K562 (cell line): ENCODE results near the gene C1orf74. TPM values are rescaled to one million over a fixed set of nuclear protein-coding genes. Genes with fewer than 3 reads are reported as not detected.

Experiments
- CREB1 ChIP-seq, 2 experiments: sonication (generic) in 1 of 2; formaldehyde crosslinking in 1 of 2; IDR thresholded peaks; 2 replicates each; pipeline versions ENCODE4 v1.6.1 to v1.8.0; 2012 to 2022; ENCODE audit warnings: inconsistent platforms in 1 of 2, mild to moderate bottlenecking in 1 of 2, missing genetic modification reagents in 1 of 2, moderate library complexity in 1 of 2
- IRF2 ChIP-seq: sonication (generic); formaldehyde crosslinking; IDR thresholded peaks from 2 replicates; pipeline ENCODE4 v1.8.1; 2022; ENCODE audit warnings: mild to moderate bottlenecking, missing genetic modification reagents
- KAT8 ChIP-seq: fragments of 450-650 bp; IDR thresholded peaks from 2 replicates; pipeline ENCODE4 v1.6.1; 2016; ENCODE audit warnings: low read depth, mild to moderate bottlenecking
- NFYB ChIP-seq: IDR thresholded peaks from 2 replicates; pipeline ENCODE4 v1.6.1; 2011; ENCODE audit warnings: mild to moderate bottlenecking, moderate library complexity; ENCODE audit not compliant: insufficient read length; ENCODE audit errors: extremely low read depth
- NR1H2 ChIP-seq: sonication (generic); formaldehyde crosslinking; IDR thresholded peaks from 2 replicates; pipeline ENCODE4 v1.4.0; 2020; ENCODE audit warnings: mild to moderate bottlenecking, missing genetic modification reagents
- SOX6 ChIP-seq: fragments of 450-650 bp; IDR thresholded peaks from 2 replicates; pipeline ENCODE4 v1.6.1; 2014; ENCODE audit warnings: mild to moderate bottlenecking
- SPI1 ChIP-seq: IDR thresholded peaks from 2 replicates; pipeline ENCODE4 v1.6.1; 2011; ENCODE audit warnings: low read depth, low read length, control low read depth, borderline replicate concordance
- ZNF197 ChIP-seq: fragments of 200-800 bp; sonication (Bioruptor generic); IDR thresholded peaks from 2 replicates; pipeline ENCODE4 v1.6.1; 2016; ENCODE audit warnings: low read depth, missing genetic modification characterization, missing compliant biosample characterization
- polyA plus RNA-seq, 8 experiments: library from polyadenylated mRNA; depleted of rRNA in 4 of 8; stranded (reverse) in 5 of 8; unstranded in 3 of 8; fragments of >200 nt; fragmentation: Nextera tagmentation in 2 of 8; fragmentation: Illumina TruSeq in 1 of 8; extraction: Ambion mirVana in 2 of 8; extraction: Trizol in 1 of 8; gene quantifications; 2 replicates each; pipeline versions ENCODE4 v1.2.1 to v1.2.3, GENCODE V29; 2011 to 2014; ENCODE audit warnings: inconsistent platforms in 1 of 8, missing spikeins in 1 of 8
- total RNA-seq, 7 experiments: library from RNA; depleted of rRNA in 6 of 7; stranded (reverse); fragments of >200 nt in 6 of 7; fragmentation: Illumina TruSeq in 2 of 7; extraction: Trizol in 2 of 7; gene quantifications; 2 replicates each; pipeline versions ENCODE4 v1.2.1 to v1.2.3, GENCODE V29; 2011 to 2021; ENCODE audit warnings: low replicate concordance in 1 of 7
- TF ChIP-seq, protein P1 (sequence below): fragments of 450-650 bp; IDR thresholded peaks from 2 replicates; pipeline ENCODE4 v1.6.1; 2016; ENCODE audit warnings: mild to moderate bottlenecking
- TF ChIP-seq, protein P2 (sequence below): fragments of 450-650 bp; IDR thresholded peaks from 2 replicates; pipeline ENCODE4 v1.6.1; 2017; ENCODE audit warnings: antibody characterized with exemption
- TF ChIP-seq, protein P3 (sequence below): IDR thresholded peaks from 3 replicates; pipeline ENCODE4 v1.6.1; 2011; ENCODE audit warnings: borderline replicate concordance, mild to moderate bottlenecking; ENCODE audit not compliant: insufficient read length, insufficient read depth
- TF ChIP-seq, protein P4 (sequence below), 2 experiments: fragments of 450-650 bp in 1 of 2; sonication (generic) in 1 of 2; formaldehyde crosslinking; conservative IDR thresholded peaks; 2 replicates each; pipeline versions ENCODE4 v1.4.0 to v1.8.1; 2020 to 2022; ENCODE audit warnings: mild to moderate bottlenecking in 1 of 2, missing genetic modification reagents in 1 of 2
- TF ChIP-seq, protein P5 (sequence below): sonication (generic); formaldehyde crosslinking; IDR thresholded peaks from 2 replicates; pipeline ENCODE4 v1.8.0; 2022; ENCODE audit warnings: mild to moderate bottlenecking, missing genetic modification reagents
- TF ChIP-seq, protein P6 (sequence below), 3 experiments: fragments of 200-800 bp in 1 of 3; fragments of 250-450 bp in 1 of 3; fragments of 450-650 bp in 1 of 3; sonication (Bioruptor Pico) in 1 of 3; sonication (Bioruptor generic) in 1 of 3; formaldehyde crosslinking in 1 of 3; IDR thresholded peaks; 2 replicates each; pipeline versions ENCODE4 v1.6.1 to v1.8.0; 2016 to 2022; ENCODE audit warnings: mild to moderate bottlenecking in 2 of 3, missing genetic modification characterization in 2 of 3, missing compliant biosample characterization in 1 of 3, moderate library complexity in 1 of 3

C1orf74 gene
- total and polyA plus RNA-seq, 9 of the 15 experiments (the other 6 are each of a cell fraction or from before 2014, with no cell fraction given), result 4.0 to 7.6 (median 5.7) TPM

DNA sequence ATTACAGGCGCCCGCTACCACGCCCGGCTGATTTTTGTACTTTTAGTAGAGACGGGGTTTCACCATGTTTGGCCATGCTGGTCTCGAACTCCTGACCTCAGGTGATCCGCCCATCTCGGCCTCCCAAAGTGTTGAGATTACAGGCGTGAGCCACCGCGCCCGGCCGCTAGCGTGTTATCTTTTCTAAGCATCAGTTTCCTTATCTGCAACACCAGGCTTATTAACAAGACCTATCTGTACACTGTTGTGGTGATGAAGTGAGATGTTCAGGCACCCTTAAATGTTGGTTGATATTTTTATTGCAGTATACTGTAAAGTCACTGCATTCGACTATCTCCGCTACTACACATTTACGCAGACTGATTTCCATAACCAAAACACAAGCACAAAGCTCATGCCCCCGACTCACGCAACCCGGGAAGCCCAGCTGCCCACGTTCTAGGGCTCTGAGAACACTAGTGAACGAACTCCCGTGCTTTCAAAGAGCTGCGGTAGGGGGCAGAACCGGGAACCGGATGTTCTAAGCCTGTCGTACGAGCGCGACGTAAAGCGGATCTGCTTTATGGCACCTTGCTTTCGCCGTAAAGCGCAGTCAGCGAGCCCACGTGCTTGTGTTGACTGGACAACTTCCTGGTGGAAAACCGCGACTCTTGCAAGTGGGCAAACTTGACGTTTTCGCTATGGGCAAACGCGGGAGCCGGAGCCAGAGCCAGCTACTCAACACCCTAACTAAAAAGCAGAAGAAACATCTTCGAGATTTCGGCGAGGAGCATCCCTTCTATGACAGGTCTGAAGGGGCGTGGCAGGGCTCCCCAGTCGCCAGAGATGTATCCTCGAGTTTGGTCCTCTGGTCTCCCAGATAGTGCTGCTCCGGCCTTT, 43.3 kb upstream of the C1orf74 start, which contains the start of gene UTP25 (continued):
- TF ChIP-seq, protein P1, sequence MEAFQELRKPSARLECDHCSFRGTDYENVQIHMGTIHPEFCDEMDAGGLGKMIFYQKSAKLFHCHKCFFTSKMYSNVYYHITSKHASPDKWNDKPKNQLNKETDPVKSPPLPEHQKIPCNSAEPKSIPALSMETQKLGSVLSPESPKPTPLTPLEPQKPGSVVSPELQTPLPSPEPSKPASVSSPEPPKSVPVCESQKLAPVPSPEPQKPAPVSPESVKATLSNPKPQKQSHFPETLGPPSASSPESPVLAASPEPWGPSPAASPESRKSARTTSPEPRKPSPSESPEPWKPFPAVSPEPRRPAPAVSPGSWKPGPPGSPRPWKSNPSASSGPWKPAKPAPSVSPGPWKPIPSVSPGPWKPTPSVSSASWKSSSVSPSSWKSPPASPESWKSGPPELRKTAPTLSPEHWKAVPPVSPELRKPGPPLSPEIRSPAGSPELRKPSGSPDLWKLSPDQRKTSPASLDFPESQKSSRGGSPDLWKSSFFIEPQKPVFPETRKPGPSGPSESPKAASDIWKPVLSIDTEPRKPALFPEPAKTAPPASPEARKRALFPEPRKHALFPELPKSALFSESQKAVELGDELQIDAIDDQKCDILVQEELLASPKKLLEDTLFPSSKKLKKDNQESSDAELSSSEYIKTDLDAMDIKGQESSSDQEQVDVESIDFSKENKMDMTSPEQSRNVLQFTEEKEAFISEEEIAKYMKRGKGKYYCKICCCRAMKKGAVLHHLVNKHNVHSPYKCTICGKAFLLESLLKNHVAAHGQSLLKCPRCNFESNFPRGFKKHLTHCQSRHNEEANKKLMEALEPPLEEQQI, result peak; percentile 77; the same call in 1 of the 2 replicates
- TF ChIP-seq, protein P2, sequence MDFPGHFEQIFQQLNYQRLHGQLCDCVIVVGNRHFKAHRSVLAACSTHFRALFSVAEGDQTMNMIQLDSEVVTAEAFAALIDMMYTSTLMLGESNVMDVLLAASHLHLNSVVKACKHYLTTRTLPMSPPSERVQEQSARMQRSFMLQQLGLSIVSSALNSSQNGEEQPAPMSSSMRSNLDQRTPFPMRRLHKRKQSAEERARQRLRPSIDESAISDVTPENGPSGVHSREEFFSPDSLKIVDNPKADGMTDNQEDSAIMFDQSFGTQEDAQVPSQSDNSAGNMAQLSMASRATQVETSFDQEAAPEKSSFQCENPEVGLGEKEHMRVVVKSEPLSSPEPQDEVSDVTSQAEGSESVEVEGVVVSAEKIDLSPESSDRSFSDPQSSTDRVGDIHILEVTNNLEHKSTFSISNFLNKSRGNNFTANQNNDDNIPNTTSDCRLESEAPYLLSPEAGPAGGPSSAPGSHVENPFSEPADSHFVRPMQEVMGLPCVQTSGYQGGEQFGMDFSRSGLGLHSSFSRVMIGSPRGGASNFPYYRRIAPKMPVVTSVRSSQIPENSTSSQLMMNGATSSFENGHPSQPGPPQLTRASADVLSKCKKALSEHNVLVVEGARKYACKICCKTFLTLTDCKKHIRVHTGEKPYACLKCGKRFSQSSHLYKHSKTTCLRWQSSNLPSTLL, result no peak
- TF ChIP-seq ZNF197 (CRISPR knock-in tag), result no peak
- no peak for TF ChIP-seq KAT8
- TF ChIP-seq, protein P3, sequence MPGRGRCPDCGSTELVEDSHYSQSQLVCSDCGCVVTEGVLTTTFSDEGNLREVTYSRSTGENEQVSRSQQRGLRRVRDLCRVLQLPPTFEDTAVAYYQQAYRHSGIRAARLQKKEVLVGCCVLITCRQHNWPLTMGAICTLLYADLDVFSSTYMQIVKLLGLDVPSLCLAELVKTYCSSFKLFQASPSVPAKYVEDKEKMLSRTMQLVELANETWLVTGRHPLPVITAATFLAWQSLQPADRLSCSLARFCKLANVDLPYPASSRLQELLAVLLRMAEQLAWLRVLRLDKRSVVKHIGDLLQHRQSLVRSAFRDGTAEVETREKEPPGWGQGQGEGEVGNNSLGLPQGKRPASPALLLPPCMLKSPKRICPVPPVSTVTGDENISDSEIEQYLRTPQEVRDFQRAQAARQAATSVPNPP, result no peak
- no peak for TF ChIP-seq IRF2
- no peak for TF ChIP-seq NFYB
- TF ChIP-seq SOX6, result peak; percentile 89
- TF ChIP-seq, protein P4, sequence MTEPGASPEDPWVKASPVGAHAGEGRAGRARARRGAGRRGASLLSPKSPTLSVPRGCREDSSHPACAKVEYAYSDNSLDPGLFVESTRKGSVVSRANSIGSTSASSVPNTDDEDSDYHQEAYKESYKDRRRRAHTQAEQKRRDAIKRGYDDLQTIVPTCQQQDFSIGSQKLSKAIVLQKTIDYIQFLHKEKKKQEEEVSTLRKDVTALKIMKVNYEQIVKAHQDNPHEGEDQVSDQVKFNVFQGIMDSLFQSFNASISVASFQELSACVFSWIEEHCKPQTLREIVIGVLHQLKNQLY (CRISPR knock-in tag; conservative IDR thresholded peaks at IDR 0.05), result no peak
- TF ChIP-seq NR1H2 (CRISPR knock-in tag), result 0 out of 2 replicates have a peak, but pooled peaks have one; percentile 63
- peak; percentile 83 for TF ChIP-seq CREB1 (IDR thresholded peaks at IDR 0.05)
- no peak for TF ChIP-seq CREB1 (CRISPR knock-in tag; IDR thresholded peaks at IDR 0.05)
- TF ChIP-seq, protein P5, sequence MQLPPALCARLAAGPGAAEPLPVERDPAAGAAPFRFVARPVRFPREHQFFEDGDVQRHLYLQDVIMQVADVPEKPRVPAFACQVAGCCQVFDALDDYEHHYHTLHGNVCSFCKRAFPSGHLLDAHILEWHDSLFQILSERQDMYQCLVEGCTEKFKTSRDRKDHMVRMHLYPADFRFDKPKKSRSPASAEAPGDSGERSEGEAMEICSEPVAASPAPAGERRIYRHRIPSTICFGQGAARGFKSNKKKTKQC (CRISPR knock-in tag), result no peak
- TF ChIP-seq SPI1, result peak; percentile 70
- TF ChIP-seq, protein P6, sequence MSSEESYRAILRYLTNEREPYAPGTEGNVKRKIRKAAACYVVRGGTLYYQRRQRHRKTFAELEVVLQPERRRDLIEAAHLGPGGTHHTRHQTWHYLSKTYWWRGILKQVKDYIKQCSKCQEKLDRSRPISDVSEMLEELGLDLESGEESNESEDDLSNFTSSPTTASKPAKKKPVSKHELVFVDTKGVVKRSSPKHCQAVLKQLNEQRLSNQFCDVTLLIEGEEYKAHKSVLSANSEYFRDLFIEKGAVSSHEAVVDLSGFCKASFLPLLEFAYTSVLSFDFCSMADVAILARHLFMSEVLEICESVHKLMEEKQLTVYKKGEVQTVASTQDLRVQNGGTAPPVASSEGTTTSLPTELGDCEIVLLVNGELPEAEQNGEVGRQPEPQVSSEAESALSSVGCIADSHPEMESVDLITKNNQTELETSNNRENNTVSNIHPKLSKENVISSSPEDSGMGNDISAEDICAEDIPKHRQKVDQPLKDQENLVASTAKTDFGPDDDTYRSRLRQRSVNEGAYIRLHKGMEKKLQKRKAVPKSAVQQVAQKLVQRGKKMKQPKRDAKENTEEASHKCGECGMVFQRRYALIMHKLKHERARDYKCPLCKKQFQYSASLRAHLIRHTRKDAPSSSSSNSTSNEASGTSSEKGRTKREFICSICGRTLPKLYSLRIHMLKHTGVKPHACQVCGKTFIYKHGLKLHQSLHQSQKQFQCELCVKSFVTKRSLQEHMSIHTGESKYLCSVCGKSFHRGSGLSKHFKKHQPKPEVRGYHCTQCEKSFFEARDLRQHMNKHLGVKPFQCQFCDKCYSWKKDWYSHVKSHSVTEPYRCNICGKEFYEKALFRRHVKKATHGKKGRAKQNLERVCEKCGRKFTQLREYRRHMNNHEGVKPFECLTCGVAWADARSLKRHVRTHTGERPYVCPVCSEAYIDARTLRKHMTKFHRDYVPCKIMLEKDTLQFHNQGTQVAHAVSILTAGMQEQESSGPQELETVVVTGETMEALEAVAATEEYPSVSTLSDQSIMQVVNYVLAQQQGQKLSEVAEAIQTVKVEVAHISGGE (CRISPR knock-in tag; IDR thresholded peaks at IDR 0.05), result no peak
